GM10847 (cell line): ENCODE measurements around the gene ERMP1.

Experiments used
- POLR2A ChIP-seq: IDR thresholded peaks from 2 replicates; pipeline ENCODE4 v1.6.1; 2011; ENCODE audit not compliant: insufficient read length; ENCODE audit errors: extremely low read depth

ERMP1 gene

DNA sequence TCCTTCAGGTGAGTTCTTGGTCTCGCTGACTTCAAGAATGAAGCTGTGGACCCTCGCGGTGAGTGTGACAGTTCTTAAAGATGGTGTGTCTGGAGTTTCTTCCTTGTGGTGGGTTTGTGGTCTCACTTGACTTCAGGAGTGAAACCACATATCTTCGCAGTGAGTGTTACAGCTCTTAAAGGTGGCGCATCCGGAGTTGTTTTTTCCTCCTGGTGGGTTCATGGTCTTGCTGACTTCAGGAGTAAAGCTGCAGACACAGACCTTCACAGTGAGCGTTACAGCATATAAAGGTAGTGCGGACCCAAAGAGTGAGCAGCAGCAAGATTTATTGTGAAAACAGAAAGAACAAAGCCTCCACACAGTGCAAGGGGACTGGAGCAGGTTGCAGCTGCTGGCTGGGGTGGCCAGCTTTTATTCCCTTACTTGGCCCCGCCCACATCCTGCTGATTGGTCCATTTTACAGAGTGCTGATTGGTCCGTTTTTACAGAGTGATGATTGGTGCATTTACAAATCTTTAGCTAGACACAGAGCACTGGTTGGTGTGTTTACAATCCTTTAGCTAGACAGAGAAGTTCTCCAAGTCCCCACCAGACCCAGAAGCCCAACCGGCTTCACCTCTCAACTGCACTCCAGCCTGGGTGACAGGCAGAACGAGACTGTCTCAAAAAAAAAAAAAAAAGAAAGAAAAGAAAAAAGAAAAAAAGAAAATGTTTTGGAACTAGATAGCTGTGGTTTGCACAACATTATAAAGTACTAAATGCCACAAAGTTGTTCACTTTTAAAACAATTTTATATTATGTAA is 9.1 kb upstream of the ERMP1 start:
- no peak for TF ChIP-seq POLR2A

DNA sequence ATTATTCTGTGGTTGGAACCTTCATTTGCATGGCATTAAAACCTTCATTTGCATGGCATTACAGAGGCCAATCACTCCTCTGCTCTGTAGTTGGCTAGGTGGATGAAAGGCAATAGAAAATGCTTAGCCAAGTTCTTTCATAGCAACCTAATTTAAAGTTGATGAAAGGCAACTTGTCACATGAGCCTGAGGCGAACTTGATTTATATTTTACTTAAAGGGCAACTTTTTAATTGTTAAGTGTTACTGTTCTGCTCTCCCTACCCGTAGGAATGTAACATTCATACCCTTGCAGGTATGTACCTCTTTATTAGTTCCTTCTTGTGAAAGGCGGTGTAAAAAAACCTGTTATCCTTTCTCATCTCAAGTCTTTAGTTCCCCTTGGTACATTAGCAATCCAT is 7.9 kb upstream of the ERMP1 start:
- TF ChIP-seq POLR2A = no peak

DNA sequence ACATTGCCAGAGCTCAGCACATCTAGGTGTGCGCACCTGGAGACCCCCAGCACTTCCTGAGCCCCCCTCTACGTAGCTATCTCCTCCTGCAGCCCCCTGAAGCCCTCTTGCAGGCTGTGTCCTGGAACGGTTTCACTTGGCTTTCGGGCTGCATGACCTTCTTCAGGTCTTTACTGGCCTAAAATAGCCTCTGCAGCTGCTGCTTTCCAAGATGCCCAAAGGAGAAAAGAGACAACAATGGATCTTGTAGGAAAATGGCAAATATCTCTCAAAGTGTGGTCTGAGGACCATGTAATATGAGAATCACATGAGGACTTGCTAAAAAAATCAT is 6.6 kb upstream of the ERMP1 start:
- TF ChIP-seq POLR2A = no peak

DNA sequence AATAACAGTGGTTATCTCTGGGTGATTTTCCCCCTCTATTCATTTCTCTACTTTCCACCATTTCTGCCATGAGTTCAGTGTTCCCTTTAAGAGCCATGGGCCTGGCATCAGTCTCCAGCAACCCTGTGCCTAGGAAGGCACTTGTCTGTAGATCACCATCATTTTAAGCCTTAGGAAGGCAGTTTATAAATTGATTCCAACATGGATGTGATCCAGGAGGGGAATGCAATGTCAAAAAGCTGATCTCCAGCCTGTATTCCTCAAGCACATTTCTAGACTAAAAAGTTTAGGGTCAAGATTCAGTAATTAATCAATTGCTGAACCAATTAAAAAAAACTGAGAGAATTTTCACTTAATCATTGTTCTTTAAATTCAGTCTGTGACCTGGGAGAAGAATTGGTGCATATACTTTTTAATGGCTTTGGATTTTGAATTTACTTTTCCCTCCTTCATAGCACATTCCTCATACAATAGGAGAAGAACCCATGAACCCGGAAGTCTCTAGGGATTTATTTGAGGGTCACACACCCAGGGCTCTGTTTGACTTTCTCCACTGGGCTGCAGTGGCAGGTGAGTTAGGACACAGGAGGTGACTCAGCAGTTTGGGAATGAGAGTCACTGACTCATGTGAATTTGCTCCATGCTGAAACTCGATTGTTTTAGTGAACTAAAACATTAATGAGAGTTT is 6.1 kb upstream of the ERMP1 start:
- no peak for TF ChIP-seq POLR2A

DNA sequence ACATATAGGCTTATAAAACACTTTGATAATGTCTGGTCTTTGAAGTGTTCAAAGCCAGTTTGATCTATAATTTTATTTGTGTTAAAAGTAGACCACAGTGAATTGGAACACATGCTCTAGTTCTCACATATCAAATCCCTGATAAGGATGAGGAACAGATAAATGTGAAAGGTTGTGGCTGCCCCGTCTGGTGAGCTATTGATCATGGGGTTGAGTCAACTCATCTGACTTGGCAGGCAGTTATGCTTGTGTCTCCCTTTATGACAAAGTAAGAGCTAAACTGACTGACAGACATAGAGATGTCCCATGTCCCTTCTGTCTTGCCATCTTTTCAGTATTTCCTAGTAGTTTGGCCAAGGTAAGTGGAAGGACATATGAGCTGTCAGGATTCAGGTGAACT is 2.9 kb upstream of the ERMP1 start:
- no peak for TF ChIP-seq POLR2A

DNA sequence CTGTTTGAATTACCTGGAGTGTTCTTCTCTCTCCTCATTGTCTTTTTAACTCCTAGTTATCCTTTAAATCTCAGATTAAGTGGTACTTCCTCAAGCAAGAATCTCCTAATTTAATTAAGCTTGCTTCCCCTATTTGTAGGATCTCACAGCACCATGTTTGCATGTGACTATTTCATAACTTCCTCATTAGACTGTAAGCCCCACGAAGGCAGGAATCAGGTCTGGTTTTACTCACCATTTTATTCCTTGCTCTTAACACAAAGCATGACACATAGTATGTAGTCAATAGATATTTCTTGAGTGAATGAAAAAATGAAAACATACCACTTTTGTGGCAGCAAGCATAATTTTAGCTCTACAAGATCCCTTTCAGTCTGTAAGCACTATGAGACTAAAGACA is 1.3 kb upstream of the ERMP1 start:
- no peak for TF ChIP-seq POLR2A

DNA sequence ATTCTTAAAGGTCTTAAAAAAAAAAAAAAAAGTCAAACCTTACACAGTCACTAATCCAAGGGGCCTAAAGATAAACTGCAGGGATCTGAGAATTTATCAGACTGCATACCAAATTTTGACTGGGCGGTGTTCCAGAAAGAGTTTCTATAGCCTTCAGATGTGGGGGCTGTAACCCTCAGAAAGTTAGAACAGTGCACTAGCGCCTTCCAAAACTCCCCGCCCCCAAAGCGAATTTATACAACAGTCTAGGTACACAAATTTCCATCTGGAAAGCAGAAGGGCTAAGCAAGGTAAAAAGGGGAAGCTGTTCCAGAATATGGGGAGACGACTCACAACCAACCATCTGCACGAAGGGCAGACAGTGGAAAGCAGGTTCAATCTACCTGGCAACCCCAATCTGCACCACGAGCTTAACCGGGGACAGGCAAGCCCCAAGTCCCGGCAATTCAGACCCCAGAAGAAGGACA is 813 bp downstream of the ERMP1 start:
- no peak for TF ChIP-seq POLR2A

DNA sequence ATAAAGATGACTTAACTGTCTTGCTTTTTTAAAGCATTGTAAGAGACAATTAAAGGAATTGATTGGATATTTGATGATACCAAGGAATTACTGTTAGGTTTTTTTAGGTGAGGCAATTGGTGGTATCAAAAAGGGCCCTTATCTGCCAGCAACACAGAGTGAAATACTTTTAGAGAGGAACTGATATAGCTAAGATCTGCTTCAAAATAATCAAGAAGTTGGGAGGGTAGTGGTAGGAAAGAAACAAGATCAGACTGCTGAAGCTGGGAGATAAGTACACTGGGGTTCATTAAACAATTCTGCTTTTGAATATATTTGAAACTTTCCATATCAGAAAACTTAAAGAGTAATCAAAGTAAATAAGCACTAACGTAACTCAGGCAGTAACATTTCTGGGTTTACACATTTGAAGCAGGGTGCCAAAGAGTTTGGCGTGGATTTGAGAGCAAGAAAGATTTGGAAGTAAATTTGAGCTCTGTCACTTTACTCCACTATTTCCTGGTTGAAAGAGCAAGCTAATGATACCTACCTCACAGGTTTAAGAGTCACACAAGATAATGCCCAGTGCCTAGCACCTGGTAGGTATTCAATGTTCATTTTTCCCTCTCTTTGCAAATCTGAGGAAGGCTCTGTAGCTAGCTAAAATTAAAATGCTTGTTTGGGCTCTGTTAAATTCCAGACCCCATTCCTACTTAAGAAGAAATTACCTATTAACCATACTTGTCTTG is 6.9 kb downstream of the ERMP1 start:
- TF ChIP-seq POLR2A = no peak

DNA sequence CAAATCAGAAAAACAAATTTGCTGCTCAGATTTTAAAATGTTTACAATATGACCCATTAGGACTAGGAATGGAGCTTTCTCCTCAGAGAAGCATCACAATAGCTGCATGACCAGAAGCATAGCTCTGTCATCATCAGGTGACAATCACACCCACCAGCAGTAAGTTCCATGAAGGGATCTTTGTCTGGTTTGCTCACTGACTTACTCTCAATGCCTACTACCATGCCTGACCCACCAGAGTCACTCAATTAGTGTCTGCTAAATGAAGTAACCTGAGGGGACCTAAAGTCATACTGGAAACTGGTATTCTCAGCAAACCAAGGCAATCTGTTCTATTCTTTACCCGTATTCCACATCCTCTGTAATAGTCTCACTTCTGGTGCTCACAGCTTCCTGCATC is 7.7 kb downstream of the ERMP1 start:
- no peak for TF ChIP-seq POLR2A

DNA sequence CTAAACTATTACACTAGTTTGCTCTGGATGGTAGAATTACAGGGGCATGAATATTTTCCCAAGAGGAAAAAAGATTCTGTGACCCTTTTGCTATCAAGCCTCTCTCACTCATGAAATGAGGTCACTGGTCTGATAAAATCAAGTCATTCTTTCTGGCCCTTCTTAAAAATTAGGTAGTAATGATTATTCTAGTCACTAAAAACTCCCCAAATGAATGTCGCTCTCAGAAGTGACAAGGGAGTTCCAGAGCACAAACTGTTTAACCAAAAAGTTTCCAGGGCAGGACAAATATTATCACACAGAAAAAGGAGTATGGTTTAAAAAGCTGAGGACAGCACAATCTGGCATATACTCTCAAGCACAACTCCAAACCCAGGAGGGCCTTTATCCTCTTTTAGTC is 12.5 kb downstream of the ERMP1 start:
- TF ChIP-seq POLR2A = no peak

DNA sequence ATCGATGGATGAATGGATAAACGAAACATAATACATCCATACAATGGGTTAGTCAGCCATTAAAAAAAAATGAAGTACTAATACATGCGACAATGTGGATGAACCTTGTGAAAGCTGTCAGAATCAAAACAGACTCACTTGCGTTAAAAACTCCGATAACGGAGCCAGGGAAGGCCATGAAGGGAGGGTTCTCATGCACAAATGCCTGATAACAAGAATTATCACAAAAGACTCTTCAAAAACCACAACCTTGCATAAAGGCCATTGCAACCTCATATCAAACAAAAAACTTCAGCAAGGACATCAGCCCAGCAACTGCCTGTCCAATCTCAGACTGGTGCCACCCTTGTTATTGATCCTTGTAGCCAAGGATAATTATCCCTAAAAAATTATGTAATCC is 13.7 kb downstream of the ERMP1 start:
- no peak for TF ChIP-seq POLR2A

DNA sequence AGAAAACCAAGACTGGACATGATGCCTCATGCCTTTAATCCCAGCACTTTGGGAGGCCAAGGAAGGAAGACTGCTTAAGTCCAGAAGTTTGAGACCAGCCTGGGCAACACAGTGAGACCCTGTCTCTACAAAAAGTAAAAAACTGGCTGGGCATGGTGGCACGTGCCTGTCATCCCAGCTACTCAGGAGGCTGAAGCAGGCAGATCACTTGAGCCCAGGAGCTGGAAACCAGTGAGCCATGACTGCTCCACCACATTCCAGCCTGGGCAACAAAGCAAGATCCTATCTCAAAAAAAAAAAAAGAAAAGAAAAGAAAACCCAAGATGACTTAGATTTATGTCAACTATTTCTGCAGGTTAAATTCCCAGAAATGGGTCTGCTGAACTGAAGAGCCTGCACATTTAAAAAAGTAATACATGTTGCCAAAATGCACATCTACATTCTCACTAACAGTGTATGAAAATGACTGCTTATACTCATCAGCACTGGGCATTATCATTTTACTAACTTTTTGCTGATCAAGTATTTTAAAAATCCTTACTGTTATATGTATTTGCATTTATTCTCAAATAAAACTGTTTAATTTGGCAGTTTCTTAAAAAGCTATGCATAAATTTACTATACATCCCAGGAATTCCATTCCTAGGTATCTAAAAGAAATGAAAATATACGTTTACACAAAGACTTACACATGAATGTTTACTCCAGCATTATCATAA is 14.3 kb downstream of the ERMP1 start:
- no peak for TF ChIP-seq POLR2A

DNA sequence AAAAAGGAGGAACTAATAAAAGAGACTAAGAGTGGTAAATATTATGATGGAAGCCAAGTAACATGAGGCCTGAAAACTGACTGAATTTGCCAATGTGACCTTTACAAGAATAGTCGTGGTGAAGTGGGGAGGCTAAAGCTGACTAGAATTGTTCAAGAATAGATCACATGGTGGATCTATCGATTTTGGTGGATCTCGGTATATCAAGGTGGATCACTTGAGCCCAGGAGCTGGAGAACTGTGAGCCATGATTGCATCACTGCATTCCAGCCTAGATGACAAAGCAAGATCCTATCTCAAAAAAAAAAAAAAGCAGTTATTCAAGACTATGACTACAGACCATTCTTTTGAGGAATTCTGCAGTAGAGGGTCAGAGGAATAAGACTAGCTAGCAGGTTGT is 15.1 kb downstream of the ERMP1 start:
- no peak for TF ChIP-seq POLR2A

DNA sequence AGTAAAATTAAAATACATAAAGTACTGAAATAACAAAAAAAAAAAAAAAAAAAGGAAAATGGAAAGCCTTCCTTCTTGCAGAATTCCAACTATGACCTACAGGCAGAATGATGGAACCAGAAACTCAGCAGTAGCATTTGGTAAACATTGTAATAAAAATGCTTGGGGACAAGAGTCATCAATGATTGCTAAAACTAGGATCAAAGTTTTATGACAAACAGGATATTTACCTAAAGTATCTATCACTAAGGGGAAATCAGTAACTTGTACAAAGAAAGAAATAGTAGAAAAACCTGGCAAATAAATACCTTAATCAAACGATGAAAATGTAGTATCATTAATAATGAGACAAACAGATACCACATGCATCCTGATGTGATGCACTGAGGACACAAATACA is 17.5 kb downstream of the ERMP1 start:
- no peak for TF ChIP-seq POLR2A

DNA sequence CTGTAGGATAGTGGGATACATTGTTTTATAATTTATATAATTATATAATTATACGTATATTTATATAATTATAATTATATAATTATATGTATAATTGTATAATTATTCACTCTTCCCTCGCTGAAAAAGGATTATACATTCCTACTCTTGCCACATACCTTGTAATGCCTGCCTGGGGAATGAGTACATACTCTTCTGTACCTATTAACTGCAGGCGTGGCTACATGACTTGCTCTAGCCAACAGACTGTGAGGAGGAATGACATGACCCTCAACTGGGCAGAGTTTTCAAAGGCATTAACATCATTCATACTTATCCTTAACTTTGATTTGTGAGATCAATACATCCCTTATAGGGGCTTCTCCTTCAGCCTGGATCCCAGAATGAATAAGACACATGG is 19.1 kb downstream of the ERMP1 start:
- TF ChIP-seq POLR2A = no peak
